HTR-8/SVneo (cell line): ENCODE data around the gene DUSP12.
"Not testable (repeated sequence)": the region's sequence is repeated elsewhere in the genome, so short reads cannot be mapped to it uniquely, and the experiment has no call there.

ENCODE experiments used
- DNase-seq: peaks from one replicate; pipeline ENCODE4 v3.0.0; 2011; ENCODE audit warnings: low spot score, mixed read lengths; ENCODE audit not compliant: insufficient read length
- FAIRE-seq: peaks from 2 replicates; lab custom pipeline; 2011; peaks lifted over from hg19 to GRCh38; lab: Jason Lieb, UNC

Gene DUSP12

DNA sequence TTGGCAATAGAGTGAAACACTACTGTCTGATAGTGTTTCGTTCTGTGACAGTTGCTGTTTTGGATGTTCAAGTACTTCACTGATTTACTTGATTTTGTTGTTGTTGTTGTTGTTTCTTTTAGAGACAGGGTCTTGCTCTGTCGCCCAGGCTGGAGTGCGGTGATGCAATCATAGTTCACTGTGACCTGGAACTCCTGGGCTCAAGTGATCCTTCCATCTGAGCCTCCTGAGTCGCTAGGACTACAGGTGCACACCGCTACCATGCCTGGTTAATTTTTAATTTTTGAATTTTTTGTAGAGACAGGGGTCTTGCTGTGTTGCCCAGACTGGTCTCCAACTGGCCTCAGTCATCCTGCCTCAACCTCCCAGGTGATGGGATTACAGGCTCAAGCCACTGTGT, 18.9 kb downstream of the DUSP12 start:
- no peak for DNase-seq
- FAIRE-seq = no peak

DNA sequence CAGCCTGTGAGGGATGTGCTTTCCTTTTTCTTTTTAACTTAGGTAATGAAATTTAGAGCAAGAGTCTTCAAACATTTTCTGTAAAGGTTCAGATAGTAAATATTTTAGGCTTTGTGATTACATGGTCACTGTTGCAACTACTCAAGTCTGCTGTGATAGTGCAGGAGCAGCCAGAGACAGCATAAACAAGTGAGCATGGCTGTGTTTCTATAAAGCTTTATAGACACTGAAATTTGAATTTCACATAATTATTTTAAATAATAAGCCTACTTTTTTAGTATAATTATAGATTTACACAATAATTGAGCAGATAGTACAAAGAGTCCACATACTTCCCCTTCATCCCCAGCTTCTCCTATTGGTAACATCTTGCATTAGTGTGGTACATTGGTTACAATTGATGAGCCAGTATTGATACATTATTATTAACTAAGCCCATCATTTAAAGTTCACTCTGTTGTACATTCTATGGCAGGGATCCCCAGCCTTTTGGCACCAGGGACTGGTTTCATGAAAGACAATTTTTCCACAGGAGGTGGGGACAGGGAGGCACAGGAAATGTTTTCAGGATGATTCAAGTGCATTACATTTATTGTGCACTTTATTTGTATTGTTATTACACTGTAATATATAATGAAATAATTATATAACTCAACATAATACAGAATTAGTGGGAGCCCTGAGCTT, 19.5 kb downstream of the DUSP12 start:
- FAIRE-seq (no peak), DNase-seq (no peak)

GRCh38 chr1:161769673-161770045, 20.1 kb downstream of the DUSP12 start:
- not testable (repeated sequence) for FAIRE-seq, DNase-seq

- FAIRE-seq = no peak
- DNase-seq = no peak
Observed at GRCh38 chr1:161770250-161770649, 20.7 kb downstream of the DUSP12 start.

DNA sequence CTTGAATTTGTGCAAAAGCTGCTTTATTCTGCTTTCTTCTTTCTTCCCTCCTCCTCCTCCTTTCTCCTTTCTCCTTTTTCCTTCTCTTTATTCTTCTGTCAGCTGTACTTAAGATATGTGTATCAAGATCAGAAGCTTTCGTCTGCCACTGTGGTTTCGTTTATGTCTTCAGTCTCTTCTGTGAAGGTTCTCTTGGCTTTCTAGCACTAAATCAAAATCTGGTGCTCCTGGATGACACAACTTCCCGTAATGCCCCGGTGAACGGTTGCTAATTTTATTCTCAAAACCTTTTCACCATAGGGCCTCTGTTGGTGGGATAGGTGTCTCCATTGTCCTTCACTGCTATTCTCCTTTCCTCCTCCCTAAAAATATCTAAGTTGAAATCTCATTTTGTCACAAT, 21.6 kb downstream of the DUSP12 start:
- no peak for DNase-seq
- FAIRE-seq = no peak

GRCh38 chr1:161771973-161772372, 22.4 kb downstream of the DUSP12 start:
- FAIRE-seq = no peak
- DNase-seq = no peak

- DNase-seq = no peak
Observed at GRCh38 chr1:161772397-161772796, 22.8 kb downstream of the DUSP12 start.

DNA sequence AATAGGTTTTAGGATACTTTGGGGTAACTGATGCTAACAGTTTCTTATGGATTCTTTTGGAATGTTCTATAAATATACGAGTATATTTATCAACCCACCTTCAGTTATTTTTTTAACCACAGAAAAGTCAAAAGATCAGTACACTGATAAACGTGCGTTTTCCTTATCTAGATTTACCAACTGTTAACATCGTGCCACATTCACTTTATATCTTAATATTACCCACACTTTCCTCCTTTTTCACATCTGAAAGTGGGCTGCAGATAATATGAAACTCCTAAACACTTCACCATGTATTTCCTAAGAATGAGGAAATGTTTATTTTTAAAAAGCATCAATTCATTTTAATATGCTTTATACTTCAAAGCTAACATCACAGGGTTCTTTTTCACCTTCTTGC, 24.2 kb downstream of the DUSP12 start:
- FAIRE-seq (no peak), DNase-seq (no peak)

More at GRCh38 chr1:161772397-161772796, 22.8 kb downstream of the DUSP12 start:
- FAIRE-seq = no peak

GRCh38 chr1:161777261-161777660, 27.7 kb downstream of the DUSP12 start:
- no peak for FAIRE-seq

GRCh38 chr1:161778522-161778921, 28.9 kb downstream of the DUSP12 start:
- no peak for FAIRE-seq
- DNase-seq = no peak

More at GRCh38 chr1:161777261-161777660, 27.7 kb downstream of the DUSP12 start:
- DNase-seq = no peak

- DNase-seq (no peak), FAIRE-seq (no peak)
Observed at GRCh38 chr1:161779393-161779792, 29.8 kb downstream of the DUSP12 start.

DNA sequence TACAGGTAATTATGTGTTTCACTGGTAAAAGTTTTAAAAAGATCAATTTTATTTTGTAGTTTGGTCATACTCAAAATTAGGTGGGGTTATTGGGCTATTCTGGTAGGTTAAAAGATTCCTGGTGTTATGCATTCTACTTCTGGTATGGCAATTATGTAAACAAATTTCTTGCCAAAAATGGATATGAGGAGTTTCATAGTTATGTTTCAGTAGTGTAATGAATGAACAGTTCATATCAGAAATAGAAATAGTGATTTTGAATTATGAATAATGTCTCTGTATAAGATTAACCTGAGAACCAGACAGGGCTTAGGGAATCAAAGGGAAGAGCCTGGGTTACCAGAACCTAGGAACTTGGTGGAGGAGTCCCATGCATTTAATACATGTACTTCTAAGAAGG, 32.4 kb downstream of the DUSP12 start:
- FAIRE-seq (no peak), DNase-seq (no peak)

DNA sequence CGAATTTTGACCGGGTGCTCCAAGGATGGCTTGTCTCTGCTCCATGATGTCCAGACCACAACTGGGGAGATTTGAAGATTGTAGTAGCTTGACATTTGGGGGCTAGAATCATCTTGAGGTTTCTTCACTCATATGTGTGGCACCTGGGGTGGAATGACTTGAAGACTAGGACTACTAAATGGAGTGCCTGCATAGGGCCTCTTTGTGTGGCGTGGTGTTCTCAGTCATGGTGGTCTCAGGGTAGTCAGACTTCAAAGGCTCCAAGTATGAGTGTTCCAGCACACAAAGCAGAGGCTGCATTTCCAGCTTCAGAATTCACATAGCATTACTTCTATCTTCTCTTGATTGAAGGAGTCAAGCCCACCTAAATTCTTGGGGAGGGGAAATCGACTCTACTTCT, 33.3 kb downstream of the DUSP12 start:
- FAIRE-seq = no peak
- DNase-seq = no peak

- DNase-seq (no peak), FAIRE-seq (no peak)
Observed at GRCh38 chr1:161784968-161785367, 35.4 kb downstream of the DUSP12 start.

GRCh38 chr1:161787355-161787754, 37.8 kb downstream of the DUSP12 start:
- no peak for FAIRE-seq
- no peak for DNase-seq

DNA sequence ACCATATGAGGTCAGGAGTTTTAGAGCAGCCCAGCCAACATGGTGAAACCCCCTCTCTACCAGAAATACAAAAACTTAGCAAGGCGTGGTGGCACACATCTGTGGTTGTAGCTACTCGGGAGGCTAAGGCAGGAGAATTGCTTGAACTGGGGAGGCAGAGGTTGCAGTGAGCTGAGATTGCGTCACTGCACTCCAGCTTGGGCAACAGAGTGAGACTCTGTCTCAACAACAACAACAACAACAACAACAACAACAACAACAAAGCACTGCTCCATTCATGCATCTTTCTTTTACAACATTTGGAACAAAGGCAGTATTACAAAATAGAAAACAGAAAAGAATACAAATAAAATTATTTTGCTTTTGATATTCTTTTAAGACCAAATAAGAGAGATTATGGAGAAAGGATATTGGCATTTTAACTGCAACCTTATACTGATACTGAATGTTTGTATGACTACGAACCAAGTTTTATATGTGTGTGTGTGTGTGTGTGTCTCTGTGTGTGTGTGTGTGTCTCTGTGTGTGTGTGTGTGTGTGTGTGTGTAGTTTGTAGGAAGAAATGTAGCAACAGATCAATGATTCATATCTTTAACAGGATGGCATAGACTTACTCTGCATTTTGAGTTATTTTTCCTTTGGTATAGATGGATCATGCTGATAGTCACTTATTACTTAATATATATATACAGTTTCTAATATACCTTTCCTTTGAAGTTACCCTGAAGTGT, 41.2 kb downstream of the DUSP12 start:
- FAIRE-seq (no peak), DNase-seq (no peak)

DNA sequence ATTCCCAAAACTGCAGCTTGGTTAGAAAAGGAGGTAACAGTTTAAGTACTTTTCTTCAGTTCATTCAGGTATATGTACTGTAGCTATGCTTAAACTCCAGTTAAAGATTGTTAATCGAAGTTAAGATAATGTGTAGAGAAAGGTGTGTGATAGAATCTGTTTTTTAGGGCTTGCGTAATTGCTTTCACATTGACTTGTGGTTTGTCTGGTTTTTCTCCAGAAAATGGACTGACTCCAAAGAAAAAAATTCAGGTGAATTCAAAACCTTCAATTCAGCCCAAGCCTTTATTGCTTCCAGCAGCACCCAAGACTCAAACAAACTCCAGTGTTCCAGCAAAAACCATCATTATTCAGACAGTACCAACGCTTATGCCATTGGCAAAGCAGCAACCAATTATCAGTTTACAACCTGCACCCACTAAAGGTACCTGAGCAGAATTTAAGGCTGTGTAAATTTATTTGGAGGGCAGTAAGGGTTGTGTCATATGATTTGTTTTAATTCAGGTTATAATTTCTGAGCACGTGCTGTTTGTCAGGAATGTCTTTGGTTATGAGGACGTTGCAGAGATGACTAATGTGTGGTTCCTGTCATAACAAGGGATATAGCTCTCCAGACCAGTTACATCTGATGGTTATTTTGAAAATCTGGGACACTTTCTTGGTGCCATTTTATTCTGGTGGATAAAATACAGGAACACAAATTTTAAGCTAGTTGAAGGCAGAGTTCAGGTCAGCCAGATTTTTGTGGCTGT, 42.5 kb downstream of the DUSP12 start:
- DNase-seq (no peak), FAIRE-seq (no peak)

GRCh38 chr1:161792740-161793139, 43.2 kb downstream of the DUSP12 start:
- no peak for FAIRE-seq
- DNase-seq = peak; percentile 44

- DNase-seq (no peak), FAIRE-seq (no peak)
Observed at GRCh38 chr1:161799792-161800191, 50.2 kb downstream of the DUSP12 start.

GRCh38 chr1:161801955-161802354, 52.4 kb downstream of the DUSP12 start:
- no peak for FAIRE-seq
- no peak for DNase-seq

DNA sequence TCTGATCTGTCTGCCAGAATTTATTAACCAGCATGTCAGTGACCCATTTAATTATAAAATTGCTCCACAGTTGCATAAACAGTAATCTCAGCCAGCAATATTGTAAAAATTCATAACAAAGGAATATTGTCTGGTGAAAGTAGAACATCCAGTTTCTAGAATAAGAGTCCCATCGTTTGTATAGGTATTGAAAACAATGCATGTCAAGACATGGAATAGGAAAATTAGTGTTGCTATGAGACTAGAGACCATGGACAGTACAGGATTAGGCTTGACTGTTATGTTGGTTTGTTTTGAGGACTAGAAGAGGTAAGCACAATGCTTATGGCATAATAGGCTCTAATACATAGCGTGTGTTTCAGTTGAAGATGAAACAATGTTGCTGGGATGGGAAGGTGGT, 53.6 kb downstream of the DUSP12 start:
- FAIRE-seq (no peak), DNase-seq (no peak)
